GM12878 (cell line): ENCODE data around the gene NTSR1.

Source experiments
- HDAC6 ChIP-seq: fragments of 200-600 bp; sonication (generic); IDR thresholded peaks from one replicate; pipeline ENCODE4 v1.8.0; 2017; ENCODE audit warnings: antibody characterized with exemption; ENCODE audit not compliant: unreplicated experiment
- POLR2A ChIP-seq: IDR thresholded peaks from 2 replicates; pipeline ENCODE4 v1.6.1; 2011; ENCODE audit warnings: low read depth, mild to moderate bottlenecking, low read length

DNA sequence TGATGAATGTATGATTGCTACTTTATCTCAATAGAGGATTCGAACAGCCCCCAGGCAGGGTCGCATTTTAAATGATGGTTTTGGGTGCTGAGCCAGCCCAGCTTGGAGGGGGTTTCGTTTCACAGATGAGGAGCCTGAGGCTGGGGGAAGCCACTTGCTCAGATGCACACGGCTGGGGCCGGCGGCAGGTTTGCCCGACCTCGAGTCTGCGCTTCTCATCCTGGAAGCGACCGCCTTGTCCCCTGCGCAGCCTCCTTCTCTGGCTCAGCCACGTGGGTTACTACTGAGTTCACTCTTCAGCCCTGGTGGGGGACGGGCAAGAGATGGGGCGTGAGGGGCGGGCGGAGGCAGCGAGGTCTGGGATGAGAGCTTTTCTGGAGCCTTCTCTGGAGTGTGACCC is 25.3 kb downstream of the NTSR1 start:
- TF ChIP-seq POLR2A: no peak
- no peak for TF ChIP-seq HDAC6
